Umbilical cord (tissue), 2 donors: Measurements from ENCODE around the gene ARHGEF10L. TPM values are rescaled to one million over a fixed set of nuclear protein-coding genes. Genes with fewer than 3 reads are reported as not detected.
A peak's percentile ranks its signal among the peaks of the same experiment; 100 is the strongest.

Experiments used
- DNase-seq: peaks from one replicate; pipeline ENCODE4 v3.0.0-alpha.2; 2015; ENCODE audit warnings: low spot score
- total RNA-seq: library from RNA; depleted of rRNA; stranded (reverse); fragments of >200 nt; gene quantifications from one replicate; pipeline ENCODE4 v1.2.3, GENCODE V29; 2014; ENCODE audit warnings: low replicate concordance; ENCODE audit not compliant: insufficient read depth

ARHGEF10L gene
- total RNA-seq, 1 donor from 2014 or later, result 42.4 TPM

GRCh38 chr1:17567582-17567981 is 28.1 kb downstream of the ARHGEF10L start:
- peak; percentile 50 for DNase-seq

- DNase-seq, result no peak
Observed at GRCh38 chr1:17568014-17568900, 28.8 kb downstream of the ARHGEF10L start.

GRCh38 chr1:17569200-17570139 is 30.0 kb downstream of the ARHGEF10L start:
- DNase-seq, result peak; percentile 96

GRCh38 chr1:17570228-17570627 is 30.7 kb downstream of the ARHGEF10L start:
- no peak for DNase-seq

- no peak for DNase-seq
Observed at GRCh38 chr1:17572264-17572985, 32.9 kb downstream of the ARHGEF10L start.

- DNase-seq, result no peak
Observed at GRCh38 chr1:17573518-17574041, 34.1 kb downstream of the ARHGEF10L start.

- DNase-seq, result no peak
Observed at GRCh38 chr1:17574516-17574915, 35.0 kb downstream of the ARHGEF10L start.

GRCh38 chr1:17575797-17576518 is 36.5 kb downstream of the ARHGEF10L start:
- no peak for DNase-seq

- no peak for DNase-seq
Observed at GRCh38 chr1:17576519-17576853, 37.0 kb downstream of the ARHGEF10L start.

GRCh38 chr1:17577907-17578297 is 38.4 kb downstream of the ARHGEF10L start:
- no peak for DNase-seq

- no peak for DNase-seq
Observed at GRCh38 chr1:17579951-17580939, 40.7 kb downstream of the ARHGEF10L start.

GRCh38 chr1:17581389-17582123 is 42.1 kb downstream of the ARHGEF10L start:
- DNase-seq, result no peak

GRCh38 chr1:17582124-17582774 is 42.8 kb downstream of the ARHGEF10L start:
- DNase-seq, result no peak

- DNase-seq, result no peak
Observed at GRCh38 chr1:17584539-17584938, 45.0 kb downstream of the ARHGEF10L start.

- DNase-seq, result no peak
Observed at GRCh38 chr1:17585266-17585987, 45.9 kb downstream of the ARHGEF10L start.

- DNase-seq, result peak; percentile 34
Observed at GRCh38 chr1:17586172-17586964, 46.9 kb downstream of the ARHGEF10L start.

GRCh38 chr1:17587693-17588047 is 48.2 kb downstream of the ARHGEF10L start:
- DNase-seq, result peak; percentile 77
